Measurements from ENCODE around the gene CKB. TPM values are rescaled to one million over a fixed set of nuclear protein-coding genes. Genes with fewer than 3 reads are reported as not detected.

CKB gene
- total RNA-seq, 2 experiments from 2014 or later = 0.82 to 3.0 TPM

DNA sequence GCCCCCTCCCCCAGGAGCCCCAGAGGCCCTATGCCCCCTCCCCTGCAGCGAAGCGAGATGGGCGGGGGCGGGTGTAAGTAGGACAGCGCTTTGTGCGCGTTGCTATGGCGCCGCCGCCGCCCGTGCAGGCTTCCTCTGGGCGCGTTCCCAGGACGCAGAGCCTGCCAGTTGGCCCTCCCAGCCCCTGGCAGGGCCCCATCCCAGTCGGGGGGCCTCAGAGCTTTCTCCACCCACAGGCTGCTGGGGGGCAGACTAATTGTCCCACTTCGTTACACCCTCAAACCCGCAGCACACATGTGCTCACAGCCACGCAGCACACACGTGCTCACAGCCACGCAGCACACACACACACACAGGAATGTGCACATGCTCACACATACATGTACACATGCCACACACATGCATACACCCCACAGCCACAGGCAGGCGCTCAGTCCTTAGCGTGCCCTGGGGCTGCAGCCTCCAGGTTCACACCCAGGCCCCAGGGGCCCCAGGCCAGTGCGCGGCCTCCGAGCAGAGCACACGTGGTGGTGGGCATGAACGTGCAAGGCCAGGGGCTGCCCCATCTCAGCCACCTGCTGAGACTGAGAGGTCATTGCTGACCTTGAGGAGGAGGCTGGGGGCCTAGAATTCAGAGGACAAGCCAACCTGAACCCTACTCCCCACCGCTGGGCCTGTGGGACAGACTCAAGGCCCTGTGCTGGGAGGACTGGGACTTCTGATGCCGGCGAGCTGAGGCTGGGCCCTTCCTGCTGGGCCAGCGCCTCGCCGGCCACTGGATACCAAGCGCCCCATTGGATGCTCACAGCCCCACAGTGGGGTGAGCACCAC is 22.0 kb upstream of the CKB start:
- ChIA-PET CTCF (ENCODE audit: unreplicated experiment) (interaction anchor here (0.6 kb wide), 1 partner anchor 17 kb away, joined by 3 read pairs; no protein-coding TSS in a partner anchor), POLR2A (no interaction called here)
- BruUV-seq (replicated peaks) = no TSS peak
- TF ChIP-seq, protein P1, sequence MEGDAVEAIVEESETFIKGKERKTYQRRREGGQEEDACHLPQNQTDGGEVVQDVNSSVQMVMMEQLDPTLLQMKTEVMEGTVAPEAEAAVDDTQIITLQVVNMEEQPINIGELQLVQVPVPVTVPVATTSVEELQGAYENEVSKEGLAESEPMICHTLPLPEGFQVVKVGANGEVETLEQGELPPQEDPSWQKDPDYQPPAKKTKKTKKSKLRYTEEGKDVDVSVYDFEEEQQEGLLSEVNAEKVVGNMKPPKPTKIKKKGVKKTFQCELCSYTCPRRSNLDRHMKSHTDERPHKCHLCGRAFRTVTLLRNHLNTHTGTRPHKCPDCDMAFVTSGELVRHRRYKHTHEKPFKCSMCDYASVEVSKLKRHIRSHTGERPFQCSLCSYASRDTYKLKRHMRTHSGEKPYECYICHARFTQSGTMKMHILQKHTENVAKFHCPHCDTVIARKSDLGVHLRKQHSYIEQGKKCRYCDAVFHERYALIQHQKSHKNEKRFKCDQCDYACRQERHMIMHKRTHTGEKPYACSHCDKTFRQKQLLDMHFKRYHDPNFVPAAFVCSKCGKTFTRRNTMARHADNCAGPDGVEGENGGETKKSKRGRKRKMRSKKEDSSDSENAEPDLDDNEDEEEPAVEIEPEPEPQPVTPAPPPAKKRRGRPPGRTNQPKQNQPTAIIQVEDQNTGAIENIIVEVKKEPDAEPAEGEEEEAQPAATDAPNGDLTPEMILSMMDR (conservative IDR thresholded peaks at IDR 0.05; ENCODE audit: low read length) = no peak
- Histone ChIP-seq H4K20me1 (ENCODE audit: insufficient read depth, low read length) (no peaks in the 10 kb centered on the region), H3K9me2 (ENCODE audit: insufficient read depth, low read length) (no peaks in the 10 kb centered on the region), H2AFZ (ENCODE audit: low read length) (no peak overlapping the region), H3K27ac (ENCODE audit: low read depth, low read length, poor library complexity, severe bottlenecking) (no peak overlapping the region), H3K79me2 (ENCODE audit: insufficient read depth, low read depth, low read length) (no peaks in the 10 kb centered on the region), H3K36me3 (ENCODE audit: insufficient read depth, low read length) (no peaks in the 10 kb centered on the region), H3K4me1 (ENCODE audit: insufficient read depth, low read length, poor library complexity, severe bottlenecking) (no peaks in the 10 kb centered on the region), H3K9me3 (ENCODE audit: low read length) (no peaks in the 10 kb centered on the region), H3K4me3 (ENCODE audit: low read depth, low read length, poor library complexity, severe bottlenecking) (no peak overlapping the region), H3K4me2 (ENCODE audit: low read length) (no peak overlapping the region)
- intact Hi-C loops (cut with micrococcal nuclease; ENCODE audit: unreplicated experiment) = no loop called here
- DNase-seq (ENCODE audit: low spot score) = no peak

DNA sequence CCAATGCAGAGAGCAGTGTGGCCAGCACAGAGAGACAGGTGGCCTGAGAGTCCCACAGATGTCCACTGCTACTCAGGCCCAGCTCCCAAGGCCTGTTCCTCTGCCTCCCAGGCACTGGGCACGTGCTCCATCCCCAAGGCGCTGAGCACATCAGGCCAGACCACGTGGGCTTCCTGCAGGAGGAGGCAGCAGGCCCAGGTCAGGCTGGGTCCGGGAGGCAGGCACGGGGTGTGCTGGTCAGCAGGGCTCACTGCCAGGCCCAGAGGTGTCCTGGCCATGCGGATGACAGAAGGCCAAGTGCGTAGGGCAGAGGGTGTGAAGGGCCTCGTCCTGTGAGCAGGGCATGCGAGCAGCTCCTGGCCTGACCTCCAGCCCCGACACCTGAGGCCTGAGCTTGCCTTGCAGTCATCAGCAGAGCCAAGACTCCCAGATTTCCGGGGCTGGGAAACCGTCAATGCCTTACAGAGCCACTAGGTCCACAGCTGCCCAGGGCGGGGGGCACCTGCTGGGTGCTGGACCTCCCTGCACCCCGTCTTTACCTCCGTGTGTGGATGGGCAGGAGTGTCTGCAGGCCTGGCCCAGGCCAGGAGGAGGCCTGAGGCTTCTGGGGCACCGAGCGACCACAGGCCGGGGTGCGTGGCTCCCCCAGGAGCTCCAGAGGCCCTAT is 21.2 kb upstream of the CKB start:
- H3K36me3 ChIP-seq (ENCODE audit: insufficient read depth, low read length) = no peaks in the 10 kb centered on the region
- DNase-seq (ENCODE audit: low spot score) = no peak
- CTCF ChIA-PET (ENCODE audit: unreplicated experiment) = interaction anchor here (0.6 kb wide), 1 partner anchor 17 kb away, joined by 3 read pairs; no protein-coding TSS in a partner anchor
- BruUV-seq (replicated peaks) = no TSS peak
- intact Hi-C loops (cut with micrococcal nuclease; ENCODE audit: unreplicated experiment) = no loop called here
- POLR2A ChIA-PET = no interaction called here
- no peaks in the 10 kb centered on the region for H4K20me1 ChIP-seq (ENCODE audit: insufficient read depth, low read length)
- no peaks in the 10 kb centered on the region for H3K4me1 ChIP-seq (ENCODE audit: insufficient read depth, low read length, poor library complexity, severe bottlenecking)
- no peak for TF ChIP-seq EZH2phosphoT487 (IDR thresholded peaks at IDR 0.05; ENCODE audit: borderline replicate concordance, low read depth, low read length)
- TF ChIP-seq, protein P1 (conservative IDR thresholded peaks at IDR 0.05; ENCODE audit: low read length) = no peak
- H3K4me3 ChIP-seq (ENCODE audit: low read depth, low read length, poor library complexity, severe bottlenecking) = no peak overlapping the region
- no peak overlapping the region for H3K4me2 ChIP-seq (ENCODE audit: low read length)
- H3K9me3 ChIP-seq (ENCODE audit: low read length) = no peaks in the 10 kb centered on the region
- no peaks in the 10 kb centered on the region for H3K79me2 ChIP-seq (ENCODE audit: insufficient read depth, low read depth, low read length)
- H3K27ac ChIP-seq (ENCODE audit: low read depth, low read length, poor library complexity, severe bottlenecking) = no peak overlapping the region
- no peak overlapping the region for H2AFZ ChIP-seq (ENCODE audit: low read length)
- no peaks in the 10 kb centered on the region for H3K9me2 ChIP-seq (ENCODE audit: insufficient read depth, low read length)

DNA sequence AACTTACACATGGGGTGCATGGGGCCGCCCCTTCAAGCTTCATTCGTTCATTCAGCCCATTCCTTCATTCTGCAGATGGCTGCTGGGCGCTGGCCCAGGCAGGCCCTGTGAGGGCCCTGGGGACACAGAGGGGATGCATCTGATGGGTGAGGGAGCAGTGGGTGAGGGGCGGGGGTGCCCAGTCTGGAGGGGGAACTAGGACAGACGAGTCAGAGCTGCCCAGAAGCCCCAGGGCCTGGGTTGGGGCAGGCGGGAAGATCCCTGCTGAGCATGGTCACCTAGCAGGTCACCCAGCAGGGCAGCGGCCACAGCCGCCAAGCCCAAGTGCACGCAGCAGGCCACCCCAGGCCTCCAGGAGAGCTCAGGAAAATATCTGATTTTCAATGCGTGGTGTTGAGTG is 20.5 kb upstream of the CKB start:
- Histone ChIP-seq H3K27ac (ENCODE audit: low read depth, low read length, poor library complexity, severe bottlenecking) (no peak overlapping the region), H3K36me3 (ENCODE audit: insufficient read depth, low read length) (no peaks in the 10 kb centered on the region), H3K9me3 (ENCODE audit: low read length) (no peaks in the 10 kb centered on the region), H2AFZ (ENCODE audit: low read length) (no peak overlapping the region), H3K79me2 (ENCODE audit: insufficient read depth, low read depth, low read length) (no peaks in the 10 kb centered on the region), H3K4me2 (ENCODE audit: low read length) (no peak overlapping the region), H4K20me1 (ENCODE audit: insufficient read depth, low read length) (no peaks in the 10 kb centered on the region), H3K9me2 (ENCODE audit: insufficient read depth, low read length) (no peaks in the 10 kb centered on the region), H3K4me3 (ENCODE audit: low read depth, low read length, poor library complexity, severe bottlenecking) (no peak overlapping the region), H3K4me1 (ENCODE audit: insufficient read depth, low read length, poor library complexity, severe bottlenecking) (no peaks in the 10 kb centered on the region)
- ChIA-PET POLR2A (no interaction called here), CTCF (ENCODE audit: unreplicated experiment) (no interaction called here)
- BruUV-seq (replicated peaks) = no TSS peak
- DNase-seq (ENCODE audit: low spot score) = no peak
- intact Hi-C loops (cut with micrococcal nuclease; ENCODE audit: unreplicated experiment) = no loop called here
- no peak for TF ChIP-seq EZH2phosphoT487 (IDR thresholded peaks at IDR 0.05; ENCODE audit: borderline replicate concordance, low read depth, low read length)
- TF ChIP-seq, protein P1 (conservative IDR thresholded peaks at IDR 0.05; ENCODE audit: low read length) = no peak

Measured in OCI-LY7 (cell line).